Fibroblast of skin of right biceps (primary cell): Measurements from ENCODE around the gene GRPEL1.
A peak's percentile ranks its signal among the peaks of the same experiment; 100 is the strongest.

Experiments
- DNase-seq: peaks from one replicate; pipeline ENCODE4 v3.0.0-alpha.2; 2013

The GRPEL1 gene

GRCh38 chr4:7062816-7063215 is 5.0 kb downstream of the GRPEL1 start:
- DNase-seq = no peak

- no peak for DNase-seq
Measured at GRCh38 chr4:7061815-7062214, 6.0 kb downstream of the GRPEL1 start.

GRCh38 chr4:7060346-7061150 is 7.3 kb downstream of the GRPEL1 start:
- no peak for DNase-seq

GRCh38 chr4:7059662-7060061 is 8.2 kb downstream of the GRPEL1 start:
- no peak for DNase-seq

DNA sequence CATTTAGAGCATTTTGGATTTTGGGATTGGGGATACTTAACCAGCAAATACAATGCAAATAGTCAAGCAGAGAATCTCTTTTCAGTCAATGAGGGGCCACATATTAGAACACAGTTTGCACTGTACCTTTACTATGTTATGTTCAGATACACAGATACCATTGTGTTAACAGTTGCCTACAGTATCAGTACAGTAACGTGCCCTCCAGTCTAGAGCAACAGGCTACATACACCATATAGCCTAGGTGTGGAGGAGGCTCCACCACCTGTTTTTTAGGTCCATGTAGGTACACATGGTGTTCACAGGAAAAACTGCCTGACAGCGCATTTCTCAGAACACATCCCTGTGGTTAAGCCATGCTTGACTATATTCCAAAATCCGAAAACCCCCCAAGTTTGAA is 9.1 kb downstream of the GRPEL1 start:
- no peak for DNase-seq

DNA sequence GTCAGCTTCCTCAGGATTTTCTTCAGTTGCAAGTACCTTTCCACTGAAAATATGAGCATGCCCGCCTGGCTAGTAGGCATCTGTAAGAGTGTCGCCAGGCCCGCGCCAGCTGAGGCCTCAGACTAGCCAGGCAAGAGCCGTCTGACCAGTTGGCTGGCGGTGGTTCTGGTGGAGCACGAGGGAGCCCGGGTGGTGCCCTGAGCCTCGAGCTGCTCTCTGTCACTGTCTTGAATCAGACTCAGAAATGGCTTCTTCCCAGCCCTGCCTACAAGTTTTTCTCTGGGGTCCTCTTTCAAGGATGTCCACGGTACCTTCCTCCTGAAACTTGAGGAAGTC is 11.9 kb downstream of the GRPEL1 start:
- DNase-seq = no peak

DNA sequence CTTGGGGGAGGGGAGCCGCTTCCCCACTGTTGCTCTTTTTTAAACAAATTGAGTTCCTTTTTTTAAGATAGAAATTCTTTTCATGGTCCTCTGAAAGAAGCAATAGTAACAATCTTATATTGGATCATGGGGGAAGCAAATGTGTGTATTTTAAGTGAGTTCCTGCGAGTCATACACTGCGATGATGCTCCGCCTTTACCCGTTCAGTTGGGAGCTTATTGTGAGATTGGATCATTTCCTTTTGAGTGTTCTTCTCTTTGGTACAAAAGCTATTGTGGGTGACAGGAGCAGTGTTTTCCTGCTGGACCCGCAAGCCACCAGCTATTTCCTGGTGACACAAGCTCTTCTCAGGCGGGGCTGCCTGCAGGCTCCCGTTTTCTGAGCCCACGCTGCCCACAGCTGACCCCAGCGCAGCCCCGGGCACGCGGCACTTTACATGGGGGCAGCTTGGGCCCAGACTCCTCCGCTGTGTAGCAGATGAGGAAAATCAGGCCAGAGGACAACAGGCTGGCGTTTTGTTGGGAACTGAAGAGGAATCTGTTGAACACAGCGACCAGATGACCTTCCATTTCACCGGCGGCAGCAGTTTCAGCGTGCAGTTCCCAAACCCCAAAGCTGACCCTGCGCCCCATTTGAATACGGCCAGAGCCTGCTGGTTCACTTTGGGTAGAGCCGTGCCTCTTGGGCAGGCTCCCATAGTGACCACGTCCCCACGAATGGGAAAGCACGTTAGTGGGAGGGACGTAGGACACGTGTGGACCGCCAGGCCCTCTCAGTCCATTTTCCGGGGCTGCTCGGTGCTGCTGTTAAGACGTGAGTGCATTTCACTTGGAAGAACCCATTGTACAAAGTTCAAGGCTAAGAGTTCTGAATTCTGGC is 12.5 kb downstream of the GRPEL1 start:
- peak; percentile 59 for DNase-seq

DNA sequence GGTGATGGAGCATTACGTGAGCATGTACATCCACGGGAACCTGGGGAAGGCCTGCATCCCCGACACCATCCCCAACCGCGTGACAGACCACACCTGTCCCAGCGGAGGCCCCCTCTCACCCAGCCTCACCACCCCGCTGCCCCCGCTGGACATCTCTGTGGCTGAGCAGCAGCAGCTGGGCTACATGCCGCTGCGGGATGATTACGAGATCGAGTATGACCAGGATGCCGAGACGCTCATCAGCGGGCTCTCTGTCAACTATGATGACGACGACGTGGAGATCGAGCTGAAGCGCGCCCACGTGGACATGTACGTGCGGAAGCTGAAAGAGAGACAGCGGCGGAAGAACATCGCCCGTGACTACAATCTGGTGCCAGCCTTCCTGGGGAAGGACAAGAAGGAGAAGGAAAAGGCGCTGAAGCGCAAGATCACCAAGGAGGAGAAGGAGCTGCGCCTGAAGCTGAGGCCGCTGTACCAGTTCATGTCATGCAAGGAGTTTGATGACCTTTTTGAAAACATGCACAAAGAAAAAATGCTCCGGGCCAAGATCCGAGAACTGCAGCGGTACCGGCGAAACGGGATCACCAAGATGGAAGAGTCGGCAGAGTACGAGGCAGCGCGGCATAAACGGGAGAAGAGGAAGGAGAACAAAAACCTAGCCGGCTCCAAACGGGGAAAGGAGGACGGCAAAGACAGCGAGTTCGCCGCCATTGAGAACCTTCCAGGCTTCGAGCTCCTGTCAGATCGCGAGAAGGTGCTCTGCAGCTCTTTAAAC is 13.6 kb downstream of the GRPEL1 start:
- no peak for DNase-seq

DNA sequence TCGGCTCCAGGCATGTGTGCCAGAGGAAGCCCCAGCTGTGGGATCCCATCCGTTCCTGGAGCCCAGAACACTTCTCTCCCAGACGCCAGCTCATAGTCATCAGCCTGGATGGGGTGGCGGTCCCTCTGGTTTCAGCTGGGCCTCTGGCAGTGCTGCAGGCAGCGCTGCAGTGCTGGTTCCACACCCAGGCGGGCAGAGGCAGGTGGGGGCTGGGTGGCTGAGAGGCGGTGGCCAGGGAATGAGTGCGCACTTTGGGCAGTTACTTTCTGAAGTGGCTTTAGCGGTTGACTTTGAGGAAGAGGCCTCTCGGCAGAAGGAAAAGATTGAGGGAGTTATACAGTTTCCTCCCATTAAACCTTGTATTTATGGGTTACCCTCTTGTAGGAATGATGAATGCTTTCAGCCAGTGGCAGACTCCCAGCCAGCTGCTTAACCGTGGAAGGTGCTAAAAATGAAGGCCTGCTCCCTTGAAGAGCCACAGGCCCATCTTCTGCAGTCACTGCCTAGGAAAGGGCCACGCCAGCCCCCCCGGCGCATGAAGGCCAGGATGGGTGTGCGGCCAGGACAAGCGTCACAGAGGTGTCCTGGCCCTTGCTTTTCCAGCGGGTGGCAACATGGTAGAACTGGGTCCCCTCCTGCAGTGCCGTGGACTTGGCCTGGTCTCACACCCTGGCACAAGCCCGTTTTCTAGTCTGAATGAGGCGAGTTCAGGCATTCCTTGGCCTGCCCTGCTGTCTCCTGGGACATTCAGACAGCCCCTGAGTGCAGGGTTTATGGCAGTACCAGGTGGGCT is 14.7 kb downstream of the GRPEL1 start:
- no peak for DNase-seq

DNA sequence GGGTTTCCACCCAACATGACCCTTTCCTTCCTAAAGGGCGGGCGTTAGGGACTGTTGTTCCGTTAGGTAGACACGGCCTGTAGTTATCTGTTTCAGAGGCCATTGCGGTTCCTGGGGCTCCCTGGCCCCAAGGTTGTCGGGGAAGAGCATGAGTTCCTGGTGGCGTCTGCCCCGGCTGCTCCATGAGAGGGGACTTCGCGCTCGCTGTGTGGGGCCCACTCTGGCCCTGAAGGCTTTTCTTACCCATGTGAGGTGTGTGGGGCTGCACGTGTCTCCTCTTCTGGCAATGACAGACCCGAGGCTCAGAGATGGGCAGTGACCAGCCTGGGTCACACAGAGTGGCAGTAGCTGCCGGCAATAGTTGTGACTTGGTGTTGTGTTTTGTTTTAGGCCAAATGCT is 15.6 kb downstream of the GRPEL1 start:
- DNase-seq = no peak

DNA sequence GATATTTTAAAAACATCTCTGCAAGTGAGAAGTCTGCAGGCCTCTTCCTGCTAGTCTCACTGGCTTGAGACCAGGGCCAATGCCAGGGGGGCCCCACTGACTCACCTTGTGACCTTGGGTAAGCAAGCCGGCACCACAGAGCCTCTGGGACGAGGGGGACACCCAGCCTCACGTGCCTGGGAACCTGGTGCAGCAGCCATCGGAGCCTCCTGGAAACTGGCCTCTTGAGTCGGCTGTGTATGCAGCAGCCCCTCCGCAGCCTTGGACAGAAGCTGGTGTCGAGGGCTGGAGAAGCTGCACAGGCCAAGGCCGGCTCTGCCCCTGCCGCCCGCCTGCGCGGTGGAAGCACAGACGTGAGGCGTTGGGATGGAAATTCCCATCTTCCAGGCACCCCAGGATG is 16.0 kb downstream of the GRPEL1 start:
- no peak for DNase-seq

DNA sequence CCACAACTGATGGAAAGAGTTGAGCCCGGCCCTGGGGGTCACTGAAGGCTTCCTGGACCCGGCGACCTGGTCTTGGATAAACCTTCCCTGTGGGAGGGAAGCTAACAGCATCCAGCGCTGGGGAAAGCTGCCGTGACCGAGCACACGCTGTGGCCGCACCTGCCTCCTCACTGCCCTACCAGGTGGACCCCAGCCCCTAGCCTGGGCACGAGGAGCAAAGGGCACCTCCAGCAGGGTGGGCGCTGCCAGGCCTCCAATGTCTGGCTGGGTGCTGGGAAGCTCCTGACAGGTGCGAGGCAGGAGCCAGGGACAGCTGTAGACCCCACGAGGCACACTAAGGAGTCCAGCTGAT is 16.7 kb downstream of the GRPEL1 start:
- no peak for DNase-seq

DNA sequence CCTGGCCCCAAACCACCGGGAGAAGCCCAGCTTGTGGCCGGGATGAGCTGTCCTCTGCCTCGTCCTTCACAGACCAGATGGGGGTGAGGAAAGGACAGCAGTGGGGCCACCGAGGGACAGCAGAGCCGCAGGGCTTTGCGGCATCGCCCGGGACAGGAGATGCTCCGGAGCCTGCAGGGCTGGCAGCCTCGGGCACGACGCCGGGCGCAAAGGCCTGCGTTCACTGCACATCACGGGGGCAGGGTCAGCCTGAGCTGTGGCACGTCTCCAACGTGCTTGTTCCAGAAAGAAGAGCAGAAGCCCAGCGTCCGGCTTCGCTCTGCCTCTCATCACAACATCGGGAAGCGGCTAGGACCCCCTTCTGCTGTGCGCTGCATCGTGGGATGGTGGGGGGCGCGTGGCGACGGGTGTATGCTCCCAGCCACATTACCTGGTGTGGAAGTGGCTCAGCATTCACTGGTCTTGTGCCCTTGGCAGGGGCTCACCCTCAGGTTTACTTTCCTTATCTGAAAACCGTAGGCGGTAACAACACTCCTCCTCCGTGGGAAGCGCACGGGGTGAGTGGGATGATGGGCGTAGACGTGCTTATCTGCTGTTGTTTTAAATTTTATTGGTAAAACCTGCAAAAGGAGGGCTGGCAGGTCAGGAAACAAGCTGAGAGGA is 17.3 kb downstream of the GRPEL1 start:
- no peak for DNase-seq

DNA sequence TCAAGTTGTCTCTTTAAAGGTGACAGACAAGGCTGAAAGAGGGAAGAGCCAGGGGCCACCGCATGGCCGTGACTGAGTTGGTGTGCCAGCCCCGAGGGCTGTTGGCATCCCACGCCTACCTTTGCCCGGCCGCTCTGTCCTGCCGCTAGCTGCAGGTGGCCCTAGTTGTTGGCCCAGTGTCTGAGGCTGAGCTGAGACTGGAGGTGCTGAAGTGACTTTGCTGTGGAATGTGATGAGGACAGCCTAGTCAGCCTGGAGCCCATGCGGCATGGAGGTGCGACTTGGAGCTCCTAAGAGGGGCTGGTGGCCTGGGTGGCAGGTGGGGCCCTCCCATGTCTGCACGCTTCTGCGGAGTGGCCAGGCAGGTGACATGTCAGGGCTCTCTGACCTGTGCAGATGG is 18.1 kb downstream of the GRPEL1 start:
- no peak for DNase-seq

- DNase-seq = no peak
Measured at GRCh38 chr4:7049295-7049694, 18.6 kb downstream of the GRPEL1 start.

DNA sequence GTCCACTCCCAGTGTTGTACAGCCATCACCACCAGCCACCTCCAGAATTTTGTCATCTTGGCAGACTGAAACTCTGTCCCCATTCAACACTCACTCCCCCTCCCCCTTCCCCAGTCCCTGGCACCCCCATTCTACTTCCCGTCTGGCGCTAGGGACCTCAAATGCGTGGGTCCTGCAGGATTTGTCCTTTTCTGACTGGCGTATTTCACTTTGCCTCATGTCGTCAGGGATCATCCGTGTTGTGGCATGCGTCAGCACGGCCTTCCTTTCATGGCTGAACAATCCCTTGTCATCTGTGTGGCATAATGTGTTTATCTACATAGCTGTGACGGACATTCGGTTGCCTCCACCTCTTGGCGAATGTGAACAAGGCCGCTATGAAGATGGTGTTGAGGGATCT is 19.2 kb downstream of the GRPEL1 start:
- no peak for DNase-seq

- DNase-seq = no peak
Measured at GRCh38 chr4:7046971-7047370, 20.9 kb downstream of the GRPEL1 start.

DNA sequence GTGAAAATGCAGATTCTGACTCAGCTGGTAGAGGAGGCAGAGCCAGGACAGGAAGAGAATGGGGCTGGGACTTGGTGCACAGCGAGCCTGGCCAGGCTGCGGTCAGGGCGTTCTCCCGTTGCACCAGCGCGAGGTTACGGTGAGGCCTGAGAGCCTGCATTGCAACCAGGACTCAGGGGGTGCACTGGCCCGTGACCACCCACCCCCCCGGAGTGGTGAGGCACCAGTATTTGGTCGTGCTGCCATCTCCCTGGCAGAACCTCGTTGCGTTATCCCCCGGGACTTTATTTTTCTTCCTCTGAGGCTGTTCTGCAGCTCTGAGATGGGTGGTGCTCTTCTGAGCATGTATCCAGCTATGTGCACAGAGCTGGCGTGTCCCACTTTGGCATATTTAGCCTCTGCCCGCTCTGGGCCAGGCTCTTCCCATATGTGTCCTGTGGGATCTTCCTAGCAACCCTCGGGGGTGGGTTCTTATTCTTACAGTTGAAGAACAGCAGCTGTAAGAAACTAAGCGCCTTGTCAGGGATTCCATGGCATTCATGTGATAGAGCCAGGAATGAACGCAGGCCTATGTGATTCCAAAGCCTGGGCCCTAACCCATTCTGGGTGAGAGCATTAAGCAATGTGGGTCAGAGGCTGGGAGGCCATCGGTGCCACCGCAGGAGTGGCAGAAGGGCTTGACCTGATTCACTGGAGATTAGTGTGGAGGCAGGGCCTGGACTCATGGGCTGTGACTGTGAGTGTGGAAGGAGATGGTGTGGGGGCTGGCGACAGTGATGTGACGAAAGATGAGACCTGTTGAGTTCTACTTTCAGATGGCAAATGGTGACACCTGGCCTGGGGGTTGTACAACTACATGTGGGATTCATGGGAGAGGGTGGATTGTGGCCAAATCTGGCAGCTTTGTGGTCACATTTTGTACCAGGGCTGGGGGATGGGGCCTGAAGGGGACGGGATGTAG is 21.6 kb downstream of the GRPEL1 start:
- DNase-seq = no peak

- no peak for DNase-seq
Measured at GRCh38 chr4:7045553-7045952, 22.3 kb downstream of the GRPEL1 start.

GRCh38 chr4:7044137-7044930 is 23.5 kb downstream of the GRPEL1 start:
- DNase-seq = no peak
